ENCODE results near the gene ARL4D. TPM values are rescaled to one million over a fixed set of nuclear protein-coding genes. Genes with fewer than 3 reads are reported as not detected.

ARL4D gene
- total and polyA plus RNA-seq, 2 of the 8 experiments (the other 6 are each of a cell fraction or from before 2014, with no cell fraction given), result 8.4 to 9.2 TPM

DNA sequence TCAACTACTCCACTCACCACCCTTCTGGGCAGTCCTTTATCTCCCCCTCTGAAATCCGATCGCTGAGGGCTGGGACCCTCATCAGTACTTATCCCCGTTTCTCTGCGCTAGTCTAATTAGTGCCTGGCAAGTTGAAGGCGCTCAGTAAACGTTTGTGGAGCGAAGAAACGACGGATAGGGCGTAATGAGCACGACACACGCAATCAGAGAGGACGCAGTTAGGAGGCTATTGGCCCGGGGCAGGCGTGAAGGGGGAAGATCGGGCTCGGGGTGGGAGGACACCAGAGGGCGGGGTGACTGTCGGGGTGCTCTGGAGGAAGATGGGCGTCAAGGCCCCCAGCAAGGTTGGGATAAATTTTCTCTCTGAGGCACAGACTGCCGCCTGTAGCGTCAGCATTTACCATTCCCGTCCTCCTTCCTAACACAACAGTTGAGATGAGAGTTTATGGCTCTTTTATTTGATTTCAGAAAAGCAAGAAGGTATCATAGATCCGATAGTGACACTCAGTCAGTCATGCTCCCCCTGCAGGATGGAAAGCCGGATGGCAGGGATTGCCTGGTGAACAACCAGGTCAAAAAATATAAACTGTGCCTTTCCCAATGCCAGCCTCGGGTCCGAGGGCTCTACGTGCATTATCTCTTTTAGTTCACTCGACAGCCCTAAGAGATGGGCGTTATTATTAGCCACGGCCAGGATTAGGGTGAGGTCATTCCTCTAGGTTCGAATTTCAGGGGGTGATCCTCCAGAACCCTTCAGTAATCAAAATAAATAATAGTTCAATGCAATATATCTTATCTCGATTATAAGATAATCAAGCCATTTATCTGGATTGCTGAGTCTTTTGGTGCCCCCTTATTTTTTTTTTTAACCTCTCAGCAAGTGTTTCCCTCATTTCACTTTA lies 9.5 kb upstream of the ARL4D start (continued):
- peak; percentile 22 for TF ChIP-seq ASH2L (IDR thresholded peaks at IDR 0.05; ENCODE audit: low read length)
